BJ (cell line): ENCODE measurements around the gene RBX1. TPM values are rescaled to one million over a fixed set of nuclear protein-coding genes. Genes with fewer than 3 reads are reported as not detected.

Experiments
- CTCF ChIA-PET: fragments of 350-600 bp; formaldehyde crosslinking; extraction: SDS; loops from one replicate; lab custom pipeline; 2021; ENCODE audit warnings: antibody characterized with exemption, inconsistent platforms; lab: Yijun Ruan, JAX
- POLR2A ChIA-PET: fragments of 300-600 bp; sonication (Branson Sonifier 250); formaldehyde crosslinking; extraction: SDS; loops from one replicate; lab custom pipeline; 2021; ENCODE audit warnings: antibody characterized with exemption; lab: Charles Lee
- DNase-seq: peaks from one replicate; pipeline ENCODE4 v3.0.0-alpha.2; 2011; ENCODE audit warnings: low read depth
- H3K27me3 ChIP-seq: 2 replicates; pipeline ENCODE4 v1.6.0; 2011; ENCODE audit warnings: low read length; ENCODE audit not compliant: control insufficient read depth, insufficient read depth
- H3K36me3 ChIP-seq: 2 replicates; pipeline ENCODE4 v1.5.1; 2011; ENCODE audit warnings: low read length; ENCODE audit not compliant: control insufficient read depth, insufficient read depth
- H3K4me3 ChIP-seq: 2 replicates; pipeline ENCODE4 v1.5.1; 2011; ENCODE audit warnings: low read depth, mild to moderate bottlenecking, control low read depth, low read length
- CTCF ChIP-seq: IDR thresholded peaks from 2 replicates; pipeline ENCODE4 v1.5.1; 2011; ENCODE audit warnings: low read depth, mild to moderate bottlenecking, control low read depth, inconsistent platforms, low read length, moderate library complexity; ENCODE audit not compliant: insufficient read depth
- polyA plus RNA-seq: library from polyadenylated mRNA; depleted of rRNA; stranded (reverse); fragments of >200 nt; gene quantifications from 2 replicates; pipeline ENCODE4 v1.2.3, GENCODE V29; 2011

RBX1 gene
- polyA plus RNA-seq, 1 experiment: 87.0 TPM

DNA sequence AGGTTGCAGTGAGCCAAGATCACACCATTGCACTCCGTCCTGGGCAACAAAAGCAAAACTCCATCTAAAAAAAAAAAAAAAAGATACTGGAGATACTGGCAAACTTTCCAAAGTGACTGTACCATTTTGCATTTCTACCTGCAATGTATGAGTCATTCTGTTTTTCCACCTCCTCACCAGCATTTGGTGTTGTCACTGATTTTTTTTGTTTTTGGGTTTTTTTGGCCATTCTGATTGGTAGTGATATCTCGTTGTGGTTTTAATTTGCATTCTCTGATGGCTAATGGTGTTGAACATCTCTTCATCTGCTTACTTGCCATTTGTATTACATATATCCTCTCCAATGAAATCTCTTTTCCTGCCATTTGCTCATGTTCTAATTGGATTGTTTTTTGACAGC lies 12.0 kb upstream of the RBX1 start:
- H3K36me3 ChIP-seq: no peaks in the 10 kb centered on the region
- CTCF ChIA-PET: interaction anchor here (0.6 kb wide), 1 partner anchor 188 kb away, joined by 4 read pairs; no protein-coding TSS in a partner anchor
- POLR2A ChIA-PET: no interaction called here
- H3K27me3 ChIP-seq: no peaks in the 10 kb centered on the region
- no peak overlapping the region for H3K4me3 ChIP-seq
- no peak for TF ChIP-seq CTCF
- DNase-seq: no peak

DNA sequence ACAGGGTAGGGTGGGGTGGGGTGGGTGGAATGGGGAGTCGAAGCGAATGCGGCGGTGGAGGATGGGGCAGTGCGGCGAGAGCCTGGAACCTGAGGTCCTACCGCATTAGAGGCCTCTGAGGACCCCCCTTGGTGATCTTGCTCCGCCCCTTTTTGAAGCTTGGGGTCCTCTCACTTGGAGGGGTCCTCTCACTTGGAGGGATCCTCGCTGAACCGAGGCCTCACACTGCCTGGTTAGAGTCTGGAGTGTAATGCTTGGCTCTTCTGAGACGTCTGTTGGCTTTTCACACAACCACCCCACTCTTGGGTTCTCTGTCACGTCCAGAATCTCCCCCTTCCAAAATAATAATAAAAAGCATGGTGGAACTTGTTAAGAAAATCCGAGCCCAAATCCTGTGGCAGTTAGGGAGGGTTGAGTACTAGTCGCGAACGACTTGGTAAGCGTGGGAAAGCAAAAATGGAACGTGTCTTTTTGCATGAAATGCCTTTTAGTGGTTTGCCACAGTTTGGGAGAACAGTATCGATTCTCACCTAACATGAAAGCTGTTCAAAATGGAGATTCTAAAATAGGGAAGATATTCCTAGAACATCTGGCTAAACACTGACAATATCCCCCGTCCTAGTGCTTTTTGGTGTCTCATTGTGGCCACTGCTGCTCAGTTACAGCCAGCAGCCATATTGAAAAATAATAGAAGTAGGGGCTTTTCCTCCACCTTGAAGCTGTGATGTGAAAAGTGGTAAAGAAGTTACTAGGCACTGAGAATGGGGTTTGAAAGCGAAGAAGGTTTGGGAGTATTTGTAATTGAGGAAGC lies 822 bp downstream of the RBX1 start:
- H3K27me3 ChIP-seq: no peaks in the 10 kb centered on the region
- DNase-seq: no peak
- no peaks in the 10 kb centered on the region; the same call in 1 of the 2 replicates for H3K36me3 ChIP-seq
- ChIA-PET CTCF (no interaction called here), POLR2A (interaction anchor here (0.6 kb wide), 3 partner anchors 29 to 335 kb away, joined by 3 to 7 read pairs (median 4); no protein-coding TSS in a partner anchor)
- no peak for TF ChIP-seq CTCF
- peak overlapping the region; percentile 85 for H3K4me3 ChIP-seq

GRCh38 chr22:40953471-40953870 lies 2.3 kb downstream of the RBX1 start:
- peaks cover 3% of the 10 kb centered on the region for H3K36me3 ChIP-seq
- ChIA-PET CTCF (no interaction called here), POLR2A (no interaction called here)
- DNase-seq: no peak
- no peaks in the 10 kb centered on the region for H3K27me3 ChIP-seq
- no peak overlapping the region for H3K4me3 ChIP-seq
- TF ChIP-seq CTCF: no peak

DNA sequence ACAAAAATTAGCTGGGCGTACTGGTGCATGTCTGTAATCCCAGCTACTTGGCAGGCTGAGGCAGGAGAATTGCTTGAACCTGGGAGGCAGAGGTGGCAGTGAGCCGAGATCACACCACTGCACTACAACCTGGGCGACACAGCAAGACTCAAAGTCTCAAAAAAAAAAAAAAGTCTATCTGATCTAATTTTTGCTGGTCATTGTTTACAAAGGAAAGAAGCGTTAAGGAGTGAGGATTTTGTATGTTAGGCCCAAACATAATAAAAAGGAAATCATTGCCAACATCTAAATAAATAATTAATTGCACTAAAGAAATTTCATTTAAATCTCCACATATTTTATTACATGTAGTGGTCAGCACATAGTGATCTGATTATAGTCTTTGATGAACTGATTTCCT lies 2.9 kb downstream of the RBX1 start:
- DNase-seq: no peak
- Histone ChIP-seq H3K4me3 (no peak overlapping the region), H3K27me3 (no peaks in the 10 kb centered on the region), H3K36me3 (peaks cover 3% of the 10 kb centered on the region)
- POLR2A ChIA-PET: interaction anchor here (0.6 kb wide), 1 partner anchor 67 kb away, joined by 9 read pairs; no protein-coding TSS in a partner anchor
- CTCF ChIA-PET: no interaction called here
- no peak for TF ChIP-seq CTCF

DNA sequence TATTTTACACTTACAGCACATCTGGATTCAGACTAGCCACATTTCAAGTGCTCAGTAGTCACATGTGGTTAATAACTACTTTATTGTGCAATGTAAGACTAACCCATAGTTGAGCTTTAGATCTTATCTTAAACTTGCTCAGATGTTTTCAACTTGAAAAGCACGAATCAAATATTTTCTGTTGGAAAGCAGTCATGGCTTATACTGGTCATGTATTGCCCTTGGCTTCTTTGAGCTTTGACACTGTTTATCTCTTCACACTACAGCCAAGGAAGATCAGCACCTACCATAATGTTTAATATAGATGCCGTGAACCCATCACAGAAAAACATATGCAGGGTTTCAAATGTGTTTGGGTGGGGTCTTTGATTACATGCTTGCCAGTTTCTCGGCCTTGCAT lies 4.4 kb downstream of the RBX1 start:
- TF ChIP-seq CTCF: no peak
- Histone ChIP-seq H3K4me3 (no peak overlapping the region), H3K27me3 (no peaks in the 10 kb centered on the region), H3K36me3 (peaks cover 3% of the 10 kb centered on the region)
- CTCF ChIA-PET: interaction anchor here (0.9 kb wide), 1 partner anchor 137 kb away, joined by 3 read pairs; the partner anchor contains the start of gene EP300
- POLR2A ChIA-PET: no interaction called here
- DNase-seq: peak; percentile 60
